Effector CD8-positive, alpha-beta T cell (primary cell): ENCODE measurements around the gene SPAG17.

ENCODE experiments used
- DNase-seq: peaks from one replicate; lab custom pipeline; 2025; lab: John Stamatoyannopoulos, UW

SPAG17 gene

GRCh38 chr1:118075116-118075515, 109.9 kb downstream of the SPAG17 start:
- no peak for DNase-seq

DNA sequence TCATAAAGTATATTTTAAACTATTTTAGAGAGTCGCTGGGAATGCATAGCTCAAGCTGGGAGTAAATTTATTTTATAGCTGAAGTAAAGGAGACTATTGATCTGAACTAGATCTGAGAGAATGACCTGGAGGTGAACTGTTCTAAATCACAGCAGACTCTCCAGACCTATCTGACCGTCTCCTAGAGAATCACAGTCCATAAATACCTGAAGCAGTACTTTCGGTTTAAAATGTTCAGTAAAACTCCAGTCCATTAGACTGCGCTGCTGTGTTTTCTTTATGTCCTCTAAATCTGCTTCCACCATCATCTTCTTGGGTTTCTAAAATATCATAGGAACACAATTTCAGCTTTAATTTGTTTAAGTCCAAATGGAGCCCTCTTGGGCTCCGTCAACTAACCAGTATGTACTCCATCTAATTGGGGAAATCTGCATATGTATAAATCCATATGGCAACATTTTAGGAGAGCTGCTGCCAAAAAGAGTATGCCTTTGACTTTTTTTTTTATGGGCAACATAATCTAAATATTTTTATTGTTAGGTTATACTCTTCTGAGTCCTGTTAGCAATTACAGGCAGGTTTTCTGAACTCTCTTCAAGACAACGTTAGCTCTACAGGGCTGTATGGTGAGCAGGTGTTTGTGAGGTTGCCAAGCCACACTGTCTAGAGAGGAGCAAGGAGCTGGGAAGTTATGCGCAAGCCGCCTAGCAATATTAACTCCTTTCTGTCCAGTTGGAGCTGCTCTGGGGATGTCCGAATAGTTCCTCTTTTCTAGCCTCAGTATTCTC, 111.2 kb downstream of the SPAG17 start:
- DNase-seq = no peak

- DNase-seq = no peak
These were observed 135.0 kb downstream of the SPAG17 start for GRCh38 chr1:118049981-118050380.

DNA sequence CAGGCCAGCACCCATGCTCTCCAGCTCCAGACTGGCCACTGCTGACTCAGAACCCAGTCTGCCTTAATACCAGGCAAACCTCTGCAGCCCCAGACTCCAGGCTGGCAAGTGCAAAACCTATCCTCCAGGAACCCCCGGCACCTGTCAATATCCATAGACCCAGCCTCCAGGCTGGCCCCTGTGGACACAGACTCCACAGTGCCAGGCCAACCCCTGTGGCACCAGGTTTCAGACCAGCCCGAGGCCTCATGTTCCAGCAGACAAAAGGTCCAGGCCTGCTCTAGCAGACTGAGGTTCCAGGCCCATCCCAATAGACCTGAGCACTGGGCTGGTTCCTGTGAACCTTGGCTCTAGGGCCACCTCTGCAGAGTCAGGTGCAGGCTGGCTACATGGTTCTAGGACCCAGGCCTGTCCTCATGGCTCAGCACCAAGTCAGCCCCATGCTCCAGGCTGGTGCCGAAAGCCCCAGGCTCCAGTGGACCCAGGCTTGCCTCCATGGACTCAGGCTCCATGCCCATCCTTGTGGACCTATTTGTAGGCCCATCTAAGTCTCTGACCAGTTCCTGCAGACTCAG, 137.3 kb downstream of the SPAG17 start:
- no peak for DNase-seq

- no peak for DNase-seq
These were observed 137.9 kb downstream of the SPAG17 start for GRCh38 chr1:118047006-118047649.

- no peak for DNase-seq
These were observed 141.4 kb downstream of the SPAG17 start for GRCh38 chr1:118043624-118044023.

DNA sequence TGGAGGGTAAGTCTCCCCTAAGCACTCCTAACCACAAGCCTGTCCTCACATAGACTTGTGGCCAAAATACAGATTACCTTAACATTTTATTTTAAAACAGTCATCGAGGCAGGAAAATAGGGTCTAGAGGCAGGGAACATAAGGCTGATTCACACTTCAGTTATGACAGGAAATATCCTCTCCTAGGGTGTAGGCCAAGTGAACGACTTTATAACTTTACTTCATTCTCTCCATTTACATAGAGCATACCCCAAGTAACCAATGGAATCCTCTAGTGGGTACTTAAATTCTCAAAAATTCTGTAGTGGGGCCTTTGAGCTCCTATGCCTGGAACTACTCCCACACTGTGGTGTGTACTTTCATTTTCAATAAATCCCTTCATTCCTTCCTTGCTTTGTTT, 142.5 kb downstream of the SPAG17 start:
- no peak for DNase-seq

- DNase-seq = no peak
These were observed 145.9 kb downstream of the SPAG17 start for GRCh38 chr1:118039170-118039569.

- DNase-seq = no peak
These were observed 152.1 kb downstream of the SPAG17 start for GRCh38 chr1:118032883-118033282.

GRCh38 chr1:118028267-118028666, 156.8 kb downstream of the SPAG17 start:
- no peak for DNase-seq

DNA sequence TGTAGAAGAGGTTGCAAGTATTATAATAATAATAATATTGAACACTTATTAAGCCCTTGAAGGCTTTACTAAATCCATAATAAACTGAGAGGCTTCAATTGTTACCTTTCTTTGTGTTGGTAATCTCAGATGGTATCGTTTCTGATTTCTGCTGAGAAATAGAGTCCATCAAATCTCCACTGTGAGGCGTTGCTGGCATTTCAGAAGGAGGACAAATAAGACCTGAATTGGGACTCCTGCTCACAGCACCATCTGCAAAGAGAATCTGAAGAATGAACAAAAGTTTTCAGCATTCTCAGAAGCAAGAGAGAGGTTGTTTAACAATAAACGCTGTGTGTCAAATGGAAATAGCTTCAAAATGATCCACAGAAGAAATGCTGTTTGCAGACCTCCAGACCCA, 161.8 kb downstream of the SPAG17 start:
- DNase-seq = no peak

GRCh38 chr1:118021668-118022067, 163.4 kb downstream of the SPAG17 start:
- no peak for DNase-seq

GRCh38 chr1:118018060-118018459, 167.0 kb downstream of the SPAG17 start:
- DNase-seq = no peak

DNA sequence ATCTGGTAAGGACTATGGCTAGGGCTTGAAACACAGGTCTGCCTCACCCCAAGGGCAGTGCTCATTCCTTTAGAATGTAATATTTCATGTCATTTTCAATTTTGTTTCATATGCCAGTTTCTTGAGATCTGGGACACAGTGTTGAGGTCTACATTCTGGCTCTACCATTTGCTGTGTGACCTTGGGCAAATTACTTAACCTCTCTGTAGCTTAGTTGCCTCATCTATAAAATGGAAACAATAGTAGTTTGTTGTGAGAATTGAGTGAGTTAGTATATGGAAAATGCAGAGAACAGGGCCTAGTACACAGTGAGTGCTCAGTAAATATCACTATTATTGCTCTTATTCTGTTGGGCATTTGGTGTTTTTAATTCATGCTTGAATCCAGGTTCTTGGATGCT, 171.1 kb downstream of the SPAG17 start:
- DNase-seq = no peak

DNA sequence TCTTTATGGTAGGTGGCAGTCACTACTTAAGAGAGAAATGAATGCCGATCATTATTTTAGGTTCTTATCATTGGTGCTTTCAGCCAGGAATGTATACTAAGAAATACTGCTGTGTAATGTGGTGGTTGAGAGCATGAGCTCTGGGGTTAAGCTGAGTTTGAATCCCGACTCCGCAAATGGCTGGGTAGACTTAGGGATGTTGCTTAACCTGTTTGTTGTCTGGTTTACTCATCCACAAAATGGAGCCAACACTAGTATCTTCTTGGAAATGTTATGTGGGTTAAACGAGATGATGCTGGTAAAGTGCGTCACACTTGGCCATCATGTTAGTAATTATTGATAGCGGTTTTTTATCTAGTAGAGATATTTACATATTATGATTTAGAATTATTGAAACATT, 171.7 kb downstream of the SPAG17 start:
- DNase-seq = no peak

- no peak for DNase-seq
These were observed 172.4 kb downstream of the SPAG17 start for GRCh38 chr1:118012515-118013124.

DNA sequence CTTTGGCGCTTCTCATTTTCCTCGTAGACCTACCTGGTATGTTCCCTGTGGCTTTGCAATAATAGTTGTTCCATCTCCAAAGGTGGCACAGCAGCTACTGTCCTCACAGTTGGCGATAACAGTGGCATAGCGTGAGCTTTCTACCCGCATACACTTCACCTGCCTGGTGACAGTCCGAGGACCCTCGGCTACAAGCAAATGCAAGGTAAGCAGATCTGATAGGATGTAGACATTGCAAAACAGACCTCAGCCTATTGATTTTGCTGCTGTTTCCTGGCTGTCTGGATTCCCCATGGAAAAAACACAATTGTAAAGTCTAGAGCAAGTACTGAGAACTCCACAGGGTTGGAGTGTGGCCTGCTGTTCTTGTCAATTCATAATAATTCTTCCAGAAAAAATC, 177.0 kb downstream of the SPAG17 start:
- no peak for DNase-seq

GRCh38 chr1:118007391-118007790, 177.6 kb downstream of the SPAG17 start:
- no peak for DNase-seq

GRCh38 chr1:118004312-118004711, 180.7 kb downstream of the SPAG17 start:
- no peak for DNase-seq

DNA sequence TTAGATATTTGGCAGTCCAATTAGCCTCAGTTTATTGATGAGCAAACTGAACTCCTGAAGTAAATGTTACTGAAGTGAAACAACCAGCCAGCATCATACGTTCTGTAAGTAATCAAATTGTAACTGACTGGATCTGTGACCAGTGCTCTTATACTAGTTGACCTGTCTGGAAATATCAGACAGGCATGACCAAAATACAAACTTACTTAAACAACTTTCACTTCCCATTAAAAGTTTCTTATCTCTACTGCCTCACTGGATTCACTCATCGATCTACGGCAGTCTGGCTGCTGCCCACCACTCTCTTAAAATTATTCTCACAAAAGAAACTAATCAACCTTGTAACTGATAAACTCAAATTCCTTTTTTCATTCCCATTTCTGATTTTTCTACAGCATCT, 199.1 kb downstream of the SPAG17 start:
- no peak for DNase-seq

DNA sequence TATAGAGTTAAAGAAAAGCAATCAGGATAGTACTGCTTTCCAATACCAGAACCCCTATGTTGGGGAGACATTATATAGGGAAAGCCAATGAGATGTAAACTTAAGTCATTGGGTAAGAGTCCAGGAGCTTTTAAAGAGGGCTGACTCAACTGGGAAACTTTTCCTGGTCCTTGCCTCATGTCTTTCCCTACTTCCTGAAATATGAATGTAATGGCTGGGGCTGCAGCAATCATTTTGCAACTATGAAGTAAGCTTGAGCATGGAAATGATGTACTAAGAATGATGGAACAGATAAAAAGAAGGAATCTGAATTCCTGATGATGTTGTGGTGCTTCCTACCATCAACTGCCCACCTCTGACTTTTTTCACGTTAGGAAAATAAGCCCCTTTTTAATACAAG, 199.8 kb downstream of the SPAG17 start:
- no peak for DNase-seq

DNA sequence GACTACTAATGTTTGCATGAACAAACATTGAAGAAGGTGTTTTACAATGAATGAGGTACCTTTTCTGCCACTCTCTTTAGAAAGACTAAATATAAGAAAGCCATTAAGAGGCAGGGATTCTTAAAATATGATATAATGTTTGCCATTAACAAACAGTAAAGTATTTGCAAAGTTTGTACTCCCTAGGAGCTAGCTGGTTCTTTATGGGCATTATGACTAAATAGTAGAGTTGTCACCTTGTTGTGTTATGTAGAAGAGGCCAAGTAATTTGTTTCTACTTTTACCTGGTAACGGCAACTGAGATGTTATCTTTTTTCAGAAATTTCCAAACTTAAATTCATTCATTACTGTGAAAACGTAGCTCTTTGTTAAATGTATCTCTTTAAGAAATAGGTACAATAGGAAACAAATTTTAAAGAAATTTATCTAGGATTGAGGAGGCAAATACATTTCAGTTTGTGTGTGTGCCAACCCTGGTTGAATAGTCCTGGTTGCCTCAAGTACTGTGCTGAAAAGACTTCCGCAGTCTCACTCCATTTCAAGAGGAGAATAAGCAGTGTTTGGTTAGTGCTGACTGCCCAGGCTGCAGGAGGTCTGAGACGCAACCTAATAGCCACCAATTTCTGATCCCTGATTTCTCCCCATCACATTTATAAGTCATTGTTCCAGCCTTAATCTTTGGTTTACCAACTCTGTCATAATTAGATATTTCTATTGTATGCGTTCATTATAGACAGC, 203.4 kb downstream of the SPAG17 start:
- DNase-seq = no peak
